Body of pancreas (tissue), 4 donors: Measurements from ENCODE around the gene BMPR1B. TPM values are rescaled to one million over a fixed set of nuclear protein-coding genes. Genes with fewer than 3 reads are reported as not detected.

Experiments
- ATAC-seq: fragments of 150-250 bp; one replicate; pipeline ENCODE4 v1.9.1; 2016
- DNase-seq, 4 donors: peaks; one replicate each; pipeline ENCODE4 v3.0.0-alpha.2; 2019
- H3K27ac ChIP-seq, 4 donors: fragments of 200-600 bp; sonication (generic); 1 replicate in 3 of 4; 2 replicates in 1 of 4; pipeline versions ENCODE4 v1.5.1 to v1.6.1; 2016 to 2019; ENCODE audit warnings: mild to moderate bottlenecking in 1 of 4, mixed read lengths in 1 of 4, moderate library complexity in 1 of 4
- H3K27me3 ChIP-seq, 2 donors: fragments of 200-600 bp; sonication (generic); one replicate each; pipeline ENCODE4 v1.6.0; 2016; ENCODE audit warnings: mild to moderate bottlenecking in 1 of 2
- H3K36me3 ChIP-seq, 2 donors: fragments of 200-600 bp; sonication (generic); replicated peaks in 1 of 2; 2 replicates each; pipeline ENCODE4 v1.5.1; 2016; ENCODE audit warnings: low read depth in 2 of 2; ENCODE audit not compliant: insufficient read depth in 1 of 2
- H3K4me1 ChIP-seq: fragments of 200-600 bp; sonication (generic); one replicate; pipeline ENCODE4 v1.6.0; 2016
- H3K4me3 ChIP-seq, 2 donors: fragments of 200-600 bp; sonication (generic); 1 replicate in 1 of 2; 2 replicates in 1 of 2; pipeline ENCODE4 v1.5.1; 2016 to 2019
- H3K9me3 ChIP-seq, 3 donors: fragments of 200-600 bp; sonication (generic); 1 replicate in 2 of 3; 2 replicates in 1 of 3; pipeline ENCODE4 v1.5.1; 2016
- CTCF ChIP-seq, 7 experiments: fragments of 450-650 bp in 4 of 7; fragments of 200-600 bp in 3 of 7; sonication (generic) in 3 of 7; IDR thresholded peaks; one replicate each; pipeline ENCODE4 v1.5.1; 2016 to 2019; ENCODE audit warnings: antibody characterized with exemption in 7 of 7
- POLR2A ChIP-seq, 3 donors: fragments of 450-650 bp; IDR thresholded peaks; one replicate each; pipeline ENCODE4 v1.6.1; 2016; ENCODE audit warnings: antibody characterized with exemption in 3 of 3, mild to moderate bottlenecking in 2 of 3
- WGBS, 2 donors: methylation state at CpG; one replicate each; pipeline ENCODE4 v1.1.5; 2017; 5-methylcytosine and 5-hydroxymethylcytosine counted together
- intact Hi-C: fragments of 100-400 bp; cut with DNase I; formaldehyde crosslinking; loops from one replicate; pipeline ENCODE4 v1.15.1; 2023
- total RNA-seq, 2 donors: library from RNA; depleted of rRNA; stranded (reverse); fragments of >200 nt; gene quantifications; one replicate each; pipeline ENCODE4 v1.1.0, GENCODE V29; 2016

The BMPR1B gene
- total RNA-seq, 2 donors from 2014 or later: 0.99 to 1.3 TPM

- Histone ChIP-seq H3K36me3 (no peaks in the 10 kb centered on the region), H3K9me3 (no peaks in the 10 kb centered on the region), H3K4me1 (no peaks in the 10 kb centered on the region), H3K4me3 (no peak overlapping the region), H3K27me3 (no peaks in the 10 kb centered on the region), H3K27ac (no peak overlapping the region)
- TF ChIP-seq POLR2A (IDR thresholded peaks at IDR 0.05) (no peak), CTCF (IDR thresholded peaks at IDR 0.05) (no peak)
- intact Hi-C loops: no loop called here
- no peak for DNase-seq
- 64 to 72% methylated on average over 3 of the region's 3 CpGs for WGBS, 2 donors
- ATAC-seq: no peak
Observed at GRCh38 chr4:94889946-94890345, 132.2 kb downstream of the BMPR1B start.

- Histone ChIP-seq H3K36me3 (no peaks in the 10 kb centered on the region), H3K4me1 (no peaks in the 10 kb centered on the region), H3K27ac (no peak overlapping the region), H3K27me3 (no peaks in the 10 kb centered on the region), H3K9me3 (no peaks in the 10 kb centered on the region), H3K4me3 (no peak overlapping the region)
- DNase-seq (no peak), ATAC-seq (no peak)
- intact Hi-C loops: no loop called here
- WGBS, 2 donors: 62 to 70% methylated on average over 3 of the region's 3 CpGs
- no peak for TF ChIP-seq CTCF (IDR thresholded peaks at IDR 0.05)
Observed at GRCh38 chr4:94890579-94890978, 132.8 kb downstream of the BMPR1B start.

- no peaks in the 10 kb centered on the region for H3K9me3 ChIP-seq
- no peaks in the 10 kb centered on the region for H3K36me3 ChIP-seq
- no peak overlapping the region for H3K27ac ChIP-seq
- DNase-seq (peak in 3 of 4 donors; percentile 5 to 20 (median 13)), ATAC-seq (no peak)
- peaks cover 3% of the 10 kb centered on the region for H3K4me1 ChIP-seq
- no peaks in the 10 kb centered on the region for H3K27me3 ChIP-seq
- H3K4me3 ChIP-seq: no peak overlapping the region
- WGBS, 2 donors: 45 to 49% methylated on average over 7 of the region's 7 CpGs
- intact Hi-C loops: no loop called here
- no peak for TF ChIP-seq POLR2A (IDR thresholded peaks at IDR 0.05)
- TF ChIP-seq CTCF (IDR thresholded peaks at IDR 0.05): no peak
Observed at GRCh38 chr4:94892051-94892450, 134.3 kb downstream of the BMPR1B start.

GRCh38 chr4:94895081-94895480, 137.3 kb downstream of the BMPR1B start:
- Histone ChIP-seq H3K27ac (no peak overlapping the region), H3K9me3 (no peaks in the 10 kb centered on the region), H3K36me3 (no peaks in the 10 kb centered on the region), H3K4me3 (no peak overlapping the region), H3K27me3 (no peaks in the 10 kb centered on the region), H3K4me1 (peaks cover 6% of the 10 kb centered on the region)
- WGBS, 2 donors: 59 to 60% methylated on average over 2 of the region's 2 CpGs
- ATAC-seq (no peak), DNase-seq (no peak)
- TF ChIP-seq POLR2A (IDR thresholded peaks at IDR 0.05) (no peak), CTCF (IDR thresholded peaks at IDR 0.05) (no peak)
- intact Hi-C loops: no loop called here

- Histone ChIP-seq H3K4me1 (peaks cover 6% of the 10 kb centered on the region), H3K36me3 (no peaks in the 10 kb centered on the region), H3K27ac (no peak overlapping the region), H3K27me3 (no peaks in the 10 kb centered on the region), H3K4me3 (no peak overlapping the region), H3K9me3 (no peaks in the 10 kb centered on the region)
- 47 to 57% methylated on average over 7 of the region's 7 CpGs for WGBS, 2 donors
- intact Hi-C loops: no loop called here
- no peak for DNase-seq
- no peak for TF ChIP-seq POLR2A (IDR thresholded peaks at IDR 0.05)
- TF ChIP-seq CTCF (IDR thresholded peaks at IDR 0.05): no peak
- ATAC-seq: no peak
Observed at GRCh38 chr4:94897023-94897422, 139.3 kb downstream of the BMPR1B start.
